SH-SY5Y (cell line): ENCODE results near the gene SLC38A5.

Experiments used
- GATA2 ChIP-seq: IDR thresholded peaks from 2 replicates; pipeline ENCODE4 v1.6.1; 2011; ENCODE audit warnings: mild to moderate bottlenecking, low read depth, low read length
- GATA3 ChIP-seq: IDR thresholded peaks from 2 replicates; pipeline ENCODE4 v1.6.1; 2011; ENCODE audit warnings: low read depth, mild to moderate bottlenecking, low read length, moderate library complexity

DNA sequence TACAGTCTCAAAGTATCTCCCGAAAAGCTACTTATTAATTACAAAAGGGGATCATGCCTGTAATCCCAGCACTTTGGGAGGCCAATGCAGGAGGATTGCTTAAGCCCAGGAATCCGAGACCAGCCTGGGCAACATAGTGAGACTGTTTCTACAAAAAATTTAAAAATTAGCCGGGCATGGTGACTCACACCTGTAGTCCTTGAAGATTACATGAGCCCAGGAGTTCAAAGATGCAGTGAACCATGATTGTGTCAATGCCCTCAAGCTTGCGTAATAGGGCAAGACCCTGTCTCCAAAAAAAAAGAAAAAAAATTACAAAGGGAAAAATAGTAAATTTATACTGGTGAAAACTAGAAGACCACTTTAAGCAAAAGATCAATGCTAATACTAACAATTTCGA, 35.4 kb upstream of the SLC38A5 start:
- TF ChIP-seq GATA2: no peak
- no peak for TF ChIP-seq GATA3
